HG03571 (cell line): ENCODE measurements around the gene BTN2A1.
"Not testable (repeated sequence)": the region's sequence is repeated elsewhere in the genome, so short reads cannot be mapped to it uniquely, and the experiment has no call there.

Experiments used
- ATAC-seq: cut with Tn5 transposase; IDR thresholded peaks from one replicate; pipeline ENCODE4 v1.9.1; 2021; ENCODE audit not compliant: unreplicated experiment

Gene BTN2A1

GRCh38 chr6:26431258-26432172 is 26.2 kb upstream of the BTN2A1 start:
- no peak for ATAC-seq

- ATAC-seq: no peak
These were observed 25.0 kb upstream of the BTN2A1 start for GRCh38 chr6:26432627-26433201.

- not testable (repeated sequence) for ATAC-seq
These were observed 24.1 kb upstream of the BTN2A1 start for GRCh38 chr6:26433680-26434079.

- no peak for ATAC-seq
These were observed 21.7 kb upstream of the BTN2A1 start for GRCh38 chr6:26436018-26436417.

GRCh38 chr6:26437550-26437949 is 20.2 kb upstream of the BTN2A1 start:
- ATAC-seq: no peak

- ATAC-seq: no peak
These were observed 19.8 kb upstream of the BTN2A1 start for GRCh38 chr6:26438000-26438399.

- ATAC-seq: no peak
These were observed 18.3 kb upstream of the BTN2A1 start for GRCh38 chr6:26439151-26440125.

- no peak for ATAC-seq
These were observed 16.8 kb upstream of the BTN2A1 start for GRCh38 chr6:26440977-26441358.

GRCh38 chr6:26441977-26442376 is 15.8 kb upstream of the BTN2A1 start:
- ATAC-seq: no peak

GRCh38 chr6:26445934-26446667 is 11.7 kb upstream of the BTN2A1 start:
- ATAC-seq: no peak

GRCh38 chr6:26447257-26447656 is 10.5 kb upstream of the BTN2A1 start:
- ATAC-seq: no peak

GRCh38 chr6:26450240-26450639 is 7.5 kb upstream of the BTN2A1 start:
- ATAC-seq: no peak

GRCh38 chr6:26452631-26453235 is 5.0 kb upstream of the BTN2A1 start:
- ATAC-seq: no peak

- no peak for ATAC-seq
These were observed 3.1 kb upstream of the BTN2A1 start for GRCh38 chr6:26454631-26455030.

GRCh38 chr6:26455357-26455970 is 2.3 kb upstream of the BTN2A1 start:
- no peak for ATAC-seq

- ATAC-seq: peak; percentile 7
These were observed 420 bp upstream of the BTN2A1 start for GRCh38 chr6:26457264-26457805.

- no peak for ATAC-seq
These were observed 1.5 kb downstream of the BTN2A1 start for GRCh38 chr6:26459023-26459810.

GRCh38 chr6:26461353-26461752 is 3.6 kb downstream of the BTN2A1 start:
- ATAC-seq: not testable (repeated sequence)

- no peak for ATAC-seq
These were observed 6.3 kb downstream of the BTN2A1 start for GRCh38 chr6:26464014-26464413.
